Panc1 (cell line): ENCODE results near the gene RBMS3. TPM values are rescaled to one million over a fixed set of nuclear protein-coding genes. Genes with fewer than 3 reads are reported as not detected.

Experiments used
- ATAC-seq: fragments of 200-7000 bp; cut with Tn5 transposase; 2 replicates; pipeline ENCODE4 v1.9.1; 2020; ENCODE audit warnings: mild to moderate bottlenecking, moderate library complexity
- BruUV-seq: library from RNA; stranded (reverse); fragments of 400-500 nt; replicated peaks from 2 replicates; lab custom pipeline; 2021; lab: Mats Ljungman, UMichigan
- CTCF ChIA-PET: fragments of 300-600 bp; sonication (Branson Sonifier 250); formaldehyde crosslinking; loops from one replicate; lab custom pipeline; 2022; ENCODE audit warnings: antibody characterized with exemption; lab: Charles Lee
- POLR2A ChIA-PET: fragments of 300-600 bp; sonication (Branson Sonifier 250); formaldehyde crosslinking; loops from one replicate; lab custom pipeline; 2022; ENCODE audit warnings: antibody characterized with exemption; lab: Charles Lee
- DNase-seq: peaks from one replicate; pipeline ENCODE4 v3.0.0-alpha.2; 2010; ENCODE audit warnings: low read depth, low spot score
- H3K27ac ChIP-seq: 2 replicates; pipeline ENCODE4 v1.5.1; 2011; ENCODE audit warnings: mild to moderate bottlenecking, low read length, inconsistent platforms
- H3K27me3 ChIP-seq: fragments of 200-500 bp; sonication (Bioruptor generic); 2 replicates; pipeline ENCODE4 v1.6.0; 2014; ENCODE audit warnings: low read length, inconsistent platforms; ENCODE audit not compliant: control insufficient read depth, insufficient read depth
- H3K36me3 ChIP-seq: fragments of 200-500 bp; sonication (Bioruptor generic); 2 replicates; pipeline ENCODE4 v1.5.1; 2014; ENCODE audit warnings: inconsistent platforms, mild to moderate bottlenecking, low read length, moderate library complexity; ENCODE audit not compliant: control insufficient read depth, insufficient read depth
- H3K4me1 ChIP-seq: 2 replicates; pipeline ENCODE4 v1.5.1; 2011; ENCODE audit warnings: inconsistent platforms, mild to moderate bottlenecking, low read length, moderate library complexity; ENCODE audit not compliant: control insufficient read depth, insufficient read depth
- H3K4me3 ChIP-seq, 2 experiments: 2 replicates each; pipeline ENCODE4 v1.5.1; 2011 to 2012; ENCODE audit warnings: low read depth in 2 of 2, low read length in 2 of 2, mild to moderate bottlenecking in 2 of 2, inconsistent platforms in 1 of 2, moderate library complexity in 1 of 2
- H3K9me3 ChIP-seq: fragments of 200-500 bp; sonication (Bioruptor generic); 2 replicates; pipeline ENCODE4 v1.5.1; 2014; ENCODE audit warnings: low read depth, mild to moderate bottlenecking, inconsistent platforms, low read length, moderate library complexity; ENCODE audit not compliant: control insufficient read depth, insufficient read depth
- POLR2AphosphoS5 ChIP-seq: IDR thresholded peaks from 2 replicates; pipeline ENCODE4 v1.6.1; 2012; ENCODE audit warnings: mild to moderate bottlenecking, low read depth, low read length, moderate library complexity
- SIN3A ChIP-seq: IDR thresholded peaks from 2 replicates; pipeline ENCODE4 v1.6.1; 2012; ENCODE audit warnings: low read depth, mild to moderate bottlenecking, low read length, moderate library complexity, borderline replicate concordance; ENCODE audit not compliant: insufficient read depth
- TCF7L2 ChIP-seq: IDR thresholded peaks from 2 replicates; pipeline ENCODE4 v1.6.1; 2011; ENCODE audit warnings: mild to moderate bottlenecking, low read depth, low read length, inconsistent platforms
- in situ Hi-C: cut with HindIII; loops from 2 replicates; pipeline ENCODE4 v1.10.0; 2016; ENCODE audit warnings: low sequenced_read_pairs, low pct_unique_long_range_greater_than_20kb
- intact Hi-C: fragments of 100-400 bp; cut with micrococcal nuclease; formaldehyde crosslinking; loops from one replicate; pipeline ENCODE4 v1.10.0; 2022; ENCODE audit not compliant: unreplicated experiment
- total RNA-seq: library from RNA; stranded (reverse); gene quantifications from one replicate; pipeline ENCODE4 v1.2.1, GENCODE V29; 2021; ENCODE audit not compliant: unreplicated experiment
- TF ChIP-seq, protein P1 (sequence below): fragments of 450-650 bp; IDR thresholded peaks from 2 replicates; pipeline ENCODE4 v1.5.1; 2017; ENCODE audit warnings: mild to moderate bottlenecking
- TF ChIP-seq, protein P2 (sequence below), 2 experiments: IDR thresholded peaks; 2 replicates each; pipeline ENCODE4 v1.6.1; 2011 to 2012; ENCODE audit warnings: low read depth in 2 of 2, control low read depth in 1 of 2, low read length in 1 of 2, mild to moderate bottlenecking in 1 of 2, moderate library complexity in 1 of 2; ENCODE audit not compliant: insufficient read depth in 1 of 2

RBMS3 gene
- total RNA-seq, 1 experiment from 2014 or later, result 1.1 TPM

DNA sequence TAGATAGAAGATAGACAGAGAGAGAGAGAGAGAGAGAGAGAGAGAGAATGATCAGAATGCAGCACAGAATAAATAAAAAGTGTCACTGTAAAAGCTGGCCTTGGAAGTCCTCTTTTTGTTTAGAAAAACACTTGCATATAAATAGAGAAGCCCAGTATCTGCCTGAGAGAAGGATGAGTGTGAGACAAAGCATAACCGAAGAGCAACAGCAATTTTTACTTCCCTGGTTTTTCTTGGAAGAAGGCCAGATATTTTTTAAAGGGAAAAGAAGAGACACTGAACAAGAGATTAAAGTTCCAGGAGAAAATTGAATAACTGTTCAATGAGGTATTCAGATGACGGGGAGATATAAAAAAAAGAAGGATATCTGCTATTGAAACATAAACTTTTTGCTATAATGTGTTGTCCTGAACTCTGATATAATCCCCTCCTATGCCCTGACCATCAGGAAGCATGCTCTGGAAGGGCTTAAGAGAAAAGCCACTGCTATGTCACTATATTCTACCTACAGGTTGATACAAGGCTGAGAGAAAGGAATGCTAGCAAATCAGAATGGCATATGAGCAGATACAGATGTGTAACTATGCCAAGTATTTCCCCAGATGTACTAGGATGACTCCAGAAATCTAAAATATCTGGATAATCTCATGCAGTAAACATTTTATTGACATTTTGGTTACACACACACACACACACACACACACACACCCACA is 358.9 kb downstream of the RBMS3 start:
- Histone ChIP-seq H3K9me3 (no peaks in the 10 kb centered on the region), H3K4me3 (no peak overlapping the region), H3K4me1 (no peaks in the 10 kb centered on the region), H3K27ac (no peak overlapping the region), H3K27me3 (no peaks in the 10 kb centered on the region), H3K36me3 (no peaks in the 10 kb centered on the region)
- POLR2A ChIA-PET, result no interaction called here
- ATAC-seq (no peak), DNase-seq (no peak)
- no peak for TF ChIP-seq SIN3A
- TF ChIP-seq, protein P1, sequence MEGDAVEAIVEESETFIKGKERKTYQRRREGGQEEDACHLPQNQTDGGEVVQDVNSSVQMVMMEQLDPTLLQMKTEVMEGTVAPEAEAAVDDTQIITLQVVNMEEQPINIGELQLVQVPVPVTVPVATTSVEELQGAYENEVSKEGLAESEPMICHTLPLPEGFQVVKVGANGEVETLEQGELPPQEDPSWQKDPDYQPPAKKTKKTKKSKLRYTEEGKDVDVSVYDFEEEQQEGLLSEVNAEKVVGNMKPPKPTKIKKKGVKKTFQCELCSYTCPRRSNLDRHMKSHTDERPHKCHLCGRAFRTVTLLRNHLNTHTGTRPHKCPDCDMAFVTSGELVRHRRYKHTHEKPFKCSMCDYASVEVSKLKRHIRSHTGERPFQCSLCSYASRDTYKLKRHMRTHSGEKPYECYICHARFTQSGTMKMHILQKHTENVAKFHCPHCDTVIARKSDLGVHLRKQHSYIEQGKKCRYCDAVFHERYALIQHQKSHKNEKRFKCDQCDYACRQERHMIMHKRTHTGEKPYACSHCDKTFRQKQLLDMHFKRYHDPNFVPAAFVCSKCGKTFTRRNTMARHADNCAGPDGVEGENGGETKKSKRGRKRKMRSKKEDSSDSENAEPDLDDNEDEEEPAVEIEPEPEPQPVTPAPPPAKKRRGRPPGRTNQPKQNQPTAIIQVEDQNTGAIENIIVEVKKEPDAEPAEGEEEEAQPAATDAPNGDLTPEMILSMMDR, result no peak
- no peak for TF ChIP-seq TCF7L2
- TF ChIP-seq, protein P2, sequence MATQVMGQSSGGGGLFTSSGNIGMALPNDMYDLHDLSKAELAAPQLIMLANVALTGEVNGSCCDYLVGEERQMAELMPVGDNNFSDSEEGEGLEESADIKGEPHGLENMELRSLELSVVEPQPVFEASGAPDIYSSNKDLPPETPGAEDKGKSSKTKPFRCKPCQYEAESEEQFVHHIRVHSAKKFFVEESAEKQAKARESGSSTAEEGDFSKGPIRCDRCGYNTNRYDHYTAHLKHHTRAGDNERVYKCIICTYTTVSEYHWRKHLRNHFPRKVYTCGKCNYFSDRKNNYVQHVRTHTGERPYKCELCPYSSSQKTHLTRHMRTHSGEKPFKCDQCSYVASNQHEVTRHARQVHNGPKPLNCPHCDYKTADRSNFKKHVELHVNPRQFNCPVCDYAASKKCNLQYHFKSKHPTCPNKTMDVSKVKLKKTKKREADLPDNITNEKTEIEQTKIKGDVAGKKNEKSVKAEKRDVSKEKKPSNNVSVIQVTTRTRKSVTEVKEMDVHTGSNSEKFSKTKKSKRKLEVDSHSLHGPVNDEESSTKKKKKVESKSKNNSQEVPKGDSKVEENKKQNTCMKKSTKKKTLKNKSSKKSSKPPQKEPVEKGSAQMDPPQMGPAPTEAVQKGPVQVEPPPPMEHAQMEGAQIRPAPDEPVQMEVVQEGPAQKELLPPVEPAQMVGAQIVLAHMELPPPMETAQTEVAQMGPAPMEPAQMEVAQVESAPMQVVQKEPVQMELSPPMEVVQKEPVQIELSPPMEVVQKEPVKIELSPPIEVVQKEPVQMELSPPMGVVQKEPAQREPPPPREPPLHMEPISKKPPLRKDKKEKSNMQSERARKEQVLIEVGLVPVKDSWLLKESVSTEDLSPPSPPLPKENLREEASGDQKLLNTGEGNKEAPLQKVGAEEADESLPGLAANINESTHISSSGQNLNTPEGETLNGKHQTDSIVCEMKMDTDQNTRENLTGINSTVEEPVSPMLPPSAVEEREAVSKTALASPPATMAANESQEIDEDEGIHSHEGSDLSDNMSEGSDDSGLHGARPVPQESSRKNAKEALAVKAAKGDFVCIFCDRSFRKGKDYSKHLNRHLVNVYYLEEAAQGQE (IDR thresholded peaks at IDR 0.05; ENCODE audit: insufficient read depth in 1 of 2, low read depth in 2 of 2, low read length in 1 of 2), result no peak
- no peak for TF ChIP-seq POLR2AphosphoS5
- no TSS peak for BruUV-seq
- CTCF ChIA-PET, result no interaction called here
- intact Hi-C loops, result no loop called here
- in situ Hi-C loops, result no loop called here

- POLR2A ChIA-PET, result interaction anchor here (0.6 kb wide), 1 partner anchor 12 kb away, joined by 4 read pairs; no protein-coding TSS in a partner anchor
- H3K4me1 ChIP-seq, result no peaks in the 10 kb centered on the region
- CTCF ChIA-PET, result no interaction called here
- intact Hi-C loops (no loop called here), in situ Hi-C loops (no loop called here)
- no peaks in the 10 kb centered on the region for H3K36me3 ChIP-seq
- TF ChIP-seq SIN3A, result no peak
- TF ChIP-seq POLR2AphosphoS5, result no peak
- TF ChIP-seq TCF7L2, result no peak
- TF ChIP-seq, protein P2 (IDR thresholded peaks at IDR 0.05; ENCODE audit: insufficient read depth in 1 of 2, low read depth in 2 of 2, low read length in 1 of 2), result no peak
- no TSS peak for BruUV-seq
- no peaks in the 10 kb centered on the region for H3K27me3 ChIP-seq
- no peak overlapping the region for H3K4me3 ChIP-seq
- H3K9me3 ChIP-seq, result no peaks in the 10 kb centered on the region
- peak; percentile 53; the same call in 1 of the 2 replicates for ATAC-seq
- no peak overlapping the region for H3K27ac ChIP-seq
- DNase-seq, result no peak
Measured at GRCh38 chr3:29642393-29643033, 361.6 kb downstream of the RBMS3 start.
